K562 (cell line): ENCODE data around the gene NPB. TPM values are rescaled to one million over a fixed set of nuclear protein-coding genes. Genes with fewer than 3 reads are reported as not detected.

Experiments
- ARID2 ChIP-seq: fragments of 450-650 bp; IDR thresholded peaks from 2 replicates; pipeline ENCODE4 v1.6.1; 2017; ENCODE audit warnings: antibody characterized with exemption, mild to moderate bottlenecking
- ASH1L ChIP-seq: fragments of 450-650 bp; IDR thresholded peaks from 2 replicates; pipeline ENCODE4 v1.6.1; 2018; ENCODE audit warnings: borderline replicate concordance, mild to moderate bottlenecking, low read depth; ENCODE audit not compliant: partially characterized antibody
- ELF1 ChIP-seq: fragments of 200-800 bp; sonication (Bioruptor generic); IDR thresholded peaks from 2 replicates; pipeline ENCODE4 v1.6.1; 2016; ENCODE audit warnings: missing genetic modification characterization, missing compliant biosample characterization
- FUS ChIP-seq: fragments of 200-400 bp; formaldehyde crosslinking; optimal IDR thresholded peaks from 2 replicates; pipeline ENCODE3; 2017; ENCODE audit warnings: low read depth, low read length
- HNRNPLL ChIP-seq: fragments of 200-400 bp; formaldehyde crosslinking; IDR thresholded peaks from 2 replicates; pipeline ENCODE4 v1.6.1; 2017; ENCODE audit warnings: low read length, low read depth, mild to moderate bottlenecking; ENCODE audit not compliant: poor library complexity, severe bottlenecking
- MYBL2 ChIP-seq, 2 experiments: fragments of 450-650 bp in 1 of 2; sonication (generic) in 1 of 2; formaldehyde crosslinking in 1 of 2; IDR thresholded peaks; 2 replicates each; pipeline versions ENCODE4 v1.6.1 to v1.8.1; 2017 to 2022; ENCODE audit warnings: borderline replicate concordance in 1 of 2, inconsistent platforms in 1 of 2, low read depth in 1 of 2, mild to moderate bottlenecking in 1 of 2, missing genetic modification reagents in 1 of 2, moderate library complexity in 1 of 2
- PML ChIP-seq: IDR thresholded peaks from 2 replicates; pipeline ENCODE4 v1.6.1; 2012; ENCODE audit warnings: low read length, inconsistent platforms
- POLR2AphosphoS2 ChIP-seq: IDR thresholded peaks from 2 replicates; pipeline ENCODE4 v1.6.1; 2012; ENCODE audit warnings: low read length, improper control_type of control experiment
- PTTG1 ChIP-seq: fragments of 450-650 bp; IDR thresholded peaks from 2 replicates; pipeline ENCODE4 v1.6.1; 2016; ENCODE audit warnings: low read depth, mild to moderate bottlenecking, missing genetic modification characterization, missing compliant biosample characterization
- polyA plus RNA-seq, 8 experiments: library from polyadenylated mRNA; depleted of rRNA in 4 of 8; stranded (reverse) in 5 of 8; unstranded in 3 of 8; fragments of >200 nt; fragmentation: Nextera tagmentation in 2 of 8; fragmentation: Illumina TruSeq in 1 of 8; extraction: Ambion mirVana in 2 of 8; extraction: Trizol in 1 of 8; gene quantifications; 2 replicates each; pipeline versions ENCODE4 v1.2.1 to v1.2.3, GENCODE V29; 2011 to 2014; ENCODE audit warnings: inconsistent platforms in 1 of 8, missing spikeins in 1 of 8
- total RNA-seq, 7 experiments: library from RNA; depleted of rRNA in 6 of 7; stranded (reverse); fragments of >200 nt in 6 of 7; fragmentation: Illumina TruSeq in 2 of 7; extraction: Trizol in 2 of 7; gene quantifications; 2 replicates each; pipeline versions ENCODE4 v1.2.1 to v1.2.3, GENCODE V29; 2011 to 2021; ENCODE audit warnings: low replicate concordance in 1 of 7
- TF ChIP-seq, protein P1 (sequence below), 3 experiments: fragments of 200-800 bp in 1 of 3; fragments of 250-450 bp in 1 of 3; fragments of 450-650 bp in 1 of 3; sonication (Bioruptor Pico) in 1 of 3; sonication (Bioruptor generic) in 1 of 3; formaldehyde crosslinking in 1 of 3; IDR thresholded peaks; 2 replicates each; pipeline versions ENCODE4 v1.6.1 to v1.8.0; 2016 to 2022; ENCODE audit warnings: mild to moderate bottlenecking in 2 of 3, missing genetic modification characterization in 2 of 3, missing compliant biosample characterization in 1 of 3, moderate library complexity in 1 of 3
- TF ChIP-seq, protein P2 (sequence below): fragments of 450-650 bp; formaldehyde crosslinking; IDR thresholded peaks from 2 replicates; pipeline ENCODE4 v1.4.0; 2020; ENCODE audit warnings: mild to moderate bottlenecking, moderate library complexity
- TF ChIP-seq, protein P3 (sequence below), 2 experiments: fragments of 450-650 bp; formaldehyde crosslinking in 1 of 2; IDR thresholded peaks; 2 replicates each; pipeline versions ENCODE4 v1.4.0 to v1.6.1; 2014 to 2020; ENCODE audit warnings: mild to moderate bottlenecking in 2 of 2, borderline replicate concordance in 1 of 2, low read depth in 1 of 2

NPB gene
- total and polyA plus RNA-seq, 9 of the 15 experiments (the other 6 are each of a cell fraction or from before 2014, with no cell fraction given), result 0.03 to 0.61 (median 0.14) TPM; not detected in 2

DNA sequence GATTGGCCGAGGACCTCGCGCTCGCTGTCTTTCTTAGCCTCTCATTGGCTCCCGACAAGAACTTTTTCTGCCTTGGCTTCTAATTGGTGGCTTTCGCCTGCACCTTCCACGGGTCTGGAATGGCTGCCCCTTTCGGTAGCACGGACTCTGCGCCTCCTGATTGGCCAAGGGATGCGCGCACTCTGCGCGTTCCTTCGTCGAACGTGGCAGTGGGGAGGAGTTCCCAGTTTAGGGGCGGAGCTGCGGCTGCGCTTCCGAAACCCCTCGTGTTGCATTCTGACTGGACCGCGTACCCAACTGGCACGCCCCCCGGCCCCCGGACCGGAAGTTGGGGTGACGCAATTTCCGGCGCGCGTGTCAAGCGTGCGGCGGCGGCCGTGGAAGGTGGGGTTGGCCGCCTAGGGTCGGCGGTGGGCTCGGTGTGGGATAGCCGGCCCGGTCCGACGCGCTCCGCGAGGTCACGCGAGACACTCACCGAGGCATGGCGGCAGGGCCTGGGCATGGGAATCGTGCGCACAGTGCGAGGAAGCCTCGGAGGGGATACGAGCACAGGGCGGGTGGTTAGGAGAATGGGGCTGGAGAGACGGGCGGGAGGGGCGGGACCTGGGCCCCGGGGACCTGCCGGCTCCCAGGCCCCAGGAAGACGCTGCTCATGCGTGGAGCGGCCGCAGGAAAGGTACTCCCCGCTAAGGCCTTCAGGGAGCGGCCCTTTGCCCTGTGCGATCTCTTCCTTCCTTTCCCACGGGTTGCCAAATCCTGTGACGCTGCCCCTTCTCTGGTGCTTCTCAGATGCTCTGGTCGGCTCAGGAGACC lies 41.1 kb upstream of the NPB start (continued):
- TF ChIP-seq, protein P1, sequence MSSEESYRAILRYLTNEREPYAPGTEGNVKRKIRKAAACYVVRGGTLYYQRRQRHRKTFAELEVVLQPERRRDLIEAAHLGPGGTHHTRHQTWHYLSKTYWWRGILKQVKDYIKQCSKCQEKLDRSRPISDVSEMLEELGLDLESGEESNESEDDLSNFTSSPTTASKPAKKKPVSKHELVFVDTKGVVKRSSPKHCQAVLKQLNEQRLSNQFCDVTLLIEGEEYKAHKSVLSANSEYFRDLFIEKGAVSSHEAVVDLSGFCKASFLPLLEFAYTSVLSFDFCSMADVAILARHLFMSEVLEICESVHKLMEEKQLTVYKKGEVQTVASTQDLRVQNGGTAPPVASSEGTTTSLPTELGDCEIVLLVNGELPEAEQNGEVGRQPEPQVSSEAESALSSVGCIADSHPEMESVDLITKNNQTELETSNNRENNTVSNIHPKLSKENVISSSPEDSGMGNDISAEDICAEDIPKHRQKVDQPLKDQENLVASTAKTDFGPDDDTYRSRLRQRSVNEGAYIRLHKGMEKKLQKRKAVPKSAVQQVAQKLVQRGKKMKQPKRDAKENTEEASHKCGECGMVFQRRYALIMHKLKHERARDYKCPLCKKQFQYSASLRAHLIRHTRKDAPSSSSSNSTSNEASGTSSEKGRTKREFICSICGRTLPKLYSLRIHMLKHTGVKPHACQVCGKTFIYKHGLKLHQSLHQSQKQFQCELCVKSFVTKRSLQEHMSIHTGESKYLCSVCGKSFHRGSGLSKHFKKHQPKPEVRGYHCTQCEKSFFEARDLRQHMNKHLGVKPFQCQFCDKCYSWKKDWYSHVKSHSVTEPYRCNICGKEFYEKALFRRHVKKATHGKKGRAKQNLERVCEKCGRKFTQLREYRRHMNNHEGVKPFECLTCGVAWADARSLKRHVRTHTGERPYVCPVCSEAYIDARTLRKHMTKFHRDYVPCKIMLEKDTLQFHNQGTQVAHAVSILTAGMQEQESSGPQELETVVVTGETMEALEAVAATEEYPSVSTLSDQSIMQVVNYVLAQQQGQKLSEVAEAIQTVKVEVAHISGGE (CRISPR knock-in tag; IDR thresholded peaks at IDR 0.05), result peak in 2 of 3 experiments; percentile 60 to 96; a peak in 4 of 6 replicates
- TF ChIP-seq PTTG1, result peak; percentile 72
- TF ChIP-seq, protein P2, sequence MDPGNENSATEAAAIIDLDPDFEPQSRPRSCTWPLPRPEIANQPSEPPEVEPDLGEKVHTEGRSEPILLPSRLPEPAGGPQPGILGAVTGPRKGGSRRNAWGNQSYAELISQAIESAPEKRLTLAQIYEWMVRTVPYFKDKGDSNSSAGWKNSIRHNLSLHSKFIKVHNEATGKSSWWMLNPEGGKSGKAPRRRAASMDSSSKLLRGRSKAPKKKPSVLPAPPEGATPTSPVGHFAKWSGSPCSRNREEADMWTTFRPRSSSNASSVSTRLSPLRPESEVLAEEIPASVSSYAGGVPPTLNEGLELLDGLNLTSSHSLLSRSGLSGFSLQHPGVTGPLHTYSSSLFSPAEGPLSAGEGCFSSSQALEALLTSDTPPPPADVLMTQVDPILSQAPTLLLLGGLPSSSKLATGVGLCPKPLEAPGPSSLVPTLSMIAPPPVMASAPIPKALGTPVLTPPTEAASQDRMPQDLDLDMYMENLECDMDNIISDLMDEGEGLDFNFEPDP, result peak; percentile 90; the same call in 1 of the 2 replicates
- peak; percentile 100 for TF ChIP-seq ASH1L
- TF ChIP-seq, protein P3, sequence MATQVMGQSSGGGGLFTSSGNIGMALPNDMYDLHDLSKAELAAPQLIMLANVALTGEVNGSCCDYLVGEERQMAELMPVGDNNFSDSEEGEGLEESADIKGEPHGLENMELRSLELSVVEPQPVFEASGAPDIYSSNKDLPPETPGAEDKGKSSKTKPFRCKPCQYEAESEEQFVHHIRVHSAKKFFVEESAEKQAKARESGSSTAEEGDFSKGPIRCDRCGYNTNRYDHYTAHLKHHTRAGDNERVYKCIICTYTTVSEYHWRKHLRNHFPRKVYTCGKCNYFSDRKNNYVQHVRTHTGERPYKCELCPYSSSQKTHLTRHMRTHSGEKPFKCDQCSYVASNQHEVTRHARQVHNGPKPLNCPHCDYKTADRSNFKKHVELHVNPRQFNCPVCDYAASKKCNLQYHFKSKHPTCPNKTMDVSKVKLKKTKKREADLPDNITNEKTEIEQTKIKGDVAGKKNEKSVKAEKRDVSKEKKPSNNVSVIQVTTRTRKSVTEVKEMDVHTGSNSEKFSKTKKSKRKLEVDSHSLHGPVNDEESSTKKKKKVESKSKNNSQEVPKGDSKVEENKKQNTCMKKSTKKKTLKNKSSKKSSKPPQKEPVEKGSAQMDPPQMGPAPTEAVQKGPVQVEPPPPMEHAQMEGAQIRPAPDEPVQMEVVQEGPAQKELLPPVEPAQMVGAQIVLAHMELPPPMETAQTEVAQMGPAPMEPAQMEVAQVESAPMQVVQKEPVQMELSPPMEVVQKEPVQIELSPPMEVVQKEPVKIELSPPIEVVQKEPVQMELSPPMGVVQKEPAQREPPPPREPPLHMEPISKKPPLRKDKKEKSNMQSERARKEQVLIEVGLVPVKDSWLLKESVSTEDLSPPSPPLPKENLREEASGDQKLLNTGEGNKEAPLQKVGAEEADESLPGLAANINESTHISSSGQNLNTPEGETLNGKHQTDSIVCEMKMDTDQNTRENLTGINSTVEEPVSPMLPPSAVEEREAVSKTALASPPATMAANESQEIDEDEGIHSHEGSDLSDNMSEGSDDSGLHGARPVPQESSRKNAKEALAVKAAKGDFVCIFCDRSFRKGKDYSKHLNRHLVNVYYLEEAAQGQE (IDR thresholded peaks at IDR 0.05; ENCODE audit: borderline replicate concordance), result no peak
- TF ChIP-seq, protein P3 (CRISPR knock-in tag; IDR thresholded peaks at IDR 0.05; ENCODE audit: low read depth), result no peak
- peak; percentile 90 for TF ChIP-seq ELF1 (tag)
- no peak for TF ChIP-seq MYBL2 (IDR thresholded peaks at IDR 0.05; ENCODE audit: low read depth)
- no peak for TF ChIP-seq MYBL2 (CRISPR knock-in tag; IDR thresholded peaks at IDR 0.05; ENCODE audit: borderline replicate concordance)
- TF ChIP-seq ARID2, result no peak
- peak; percentile 79 for TF ChIP-seq HNRNPLL
- TF ChIP-seq FUS, result no peak
- no peak for TF ChIP-seq POLR2AphosphoS2
- peak; percentile 79; the same call in 1 of the 2 replicates for TF ChIP-seq PML
